Measurements from ENCODE around the gene PRKAR1B. TPM values are rescaled to one million over a fixed set of nuclear protein-coding genes. Genes with fewer than 3 reads are reported as not detected.

Gene PRKAR1B
- total RNA-seq, 1 donor from 2014 or later = 11.8 TPM

GRCh38 chr7:680411-681127, 46.5 kb downstream of the PRKAR1B start:
- Histone ChIP-seq H3F3A (ENCODE audit: low read depth) (no peaks in the 10 kb centered on the region), H3K4me3 (no peak overlapping the region), H3K9me3 (ENCODE audit: low read depth) (no peaks in the 10 kb centered on the region), H3K4me2 (no peak overlapping the region), H3K9ac (no peak overlapping the region), H3K79me2 (ENCODE audit: low read depth) (no peaks in the 10 kb centered on the region), H3K27ac (no peak overlapping the region), H3K4me1 (no peaks in the 10 kb centered on the region), H3K36me3 (no peaks in the 10 kb centered on the region), H4K20me1 (ENCODE audit: low read depth) (no peaks in the 10 kb centered on the region), H3K27me3 (no peaks in the 10 kb centered on the region), H2AFZ (replicated peaks) (no peak overlapping the region)
- Mint-ChIP-seq H3K4me1 (no peaks in the 10 kb centered on the region), H3K9me3 (peaks cover 13% of the 10 kb centered on the region), H3K27me3 (ENCODE audit: insufficient read depth, low read depth) (peaks cover 5% of the 10 kb centered on the region), H3K27ac (no peak overlapping the region), H3K4me3 (no peak overlapping the region), H3K36me3 (peaks cover 23% of the 10 kb centered on the region)
- DNase-seq (ENCODE audit: low spot score) = no peak
- no peak for TF ChIP-seq EZH2 (IDR thresholded peaks at IDR 0.05)
- TF ChIP-seq CTCF (IDR thresholded peaks at IDR 0.05) = no peak
- no peak for TF ChIP-seq EZH2phosphoT487 (IDR thresholded peaks at IDR 0.05)

- Mint-ChIP-seq H3K9me3 (peaks cover 2% of the 10 kb centered on the region), H3K36me3 (peaks cover 16% of the 10 kb centered on the region), H3K27me3 (ENCODE audit: insufficient read depth, low read depth) (peaks cover 5% of the 10 kb centered on the region), H3K4me1 (no peaks in the 10 kb centered on the region), H3K27ac (no peak overlapping the region), H3K4me3 (no peak overlapping the region)
- H3F3A ChIP-seq (ENCODE audit: low read depth) = no peaks in the 10 kb centered on the region
- no peak overlapping the region for H2AFZ ChIP-seq (replicated peaks)
- no peak overlapping the region for H3K4me2 ChIP-seq
- no peaks in the 10 kb centered on the region for H3K79me2 ChIP-seq (ENCODE audit: low read depth)
- H3K4me1 ChIP-seq = no peaks in the 10 kb centered on the region
- no peaks in the 10 kb centered on the region for H3K36me3 ChIP-seq
- TF ChIP-seq EZH2phosphoT487 (IDR thresholded peaks at IDR 0.05) = no peak
- no peaks in the 10 kb centered on the region for H3K27me3 ChIP-seq
- no peaks in the 10 kb centered on the region for H4K20me1 ChIP-seq (ENCODE audit: low read depth)
- no peak overlapping the region for H3K9ac ChIP-seq
- H3K27ac ChIP-seq = no peak overlapping the region
- no peak overlapping the region for H3K4me3 ChIP-seq
- no peaks in the 10 kb centered on the region for H3K9me3 ChIP-seq (ENCODE audit: low read depth)
- no peak for DNase-seq (ENCODE audit: low spot score)
Observed at GRCh38 chr7:676972-677385, 50.1 kb downstream of the PRKAR1B start.

GRCh38 chr7:676246-676971, 50.7 kb downstream of the PRKAR1B start:
- peak overlapping the region; percentile 60 for H3K27ac Mint-ChIP-seq
- no peak overlapping the region for H3K27ac ChIP-seq
- TF ChIP-seq CTCF (IDR thresholded peaks at IDR 0.05) (no peak), EZH2 (IDR thresholded peaks at IDR 0.05) (no peak), EZH2phosphoT487 (IDR thresholded peaks at IDR 0.05) (no peak)
- H3K9me3 ChIP-seq (ENCODE audit: low read depth) = no peaks in the 10 kb centered on the region
- no peaks in the 10 kb centered on the region for H4K20me1 ChIP-seq (ENCODE audit: low read depth)
- H3K27me3 Mint-ChIP-seq (ENCODE audit: insufficient read depth, low read depth) = peaks cover 5% of the 10 kb centered on the region
- H3F3A ChIP-seq (ENCODE audit: low read depth) = no peaks in the 10 kb centered on the region
- H3K36me3 Mint-ChIP-seq = peaks cover 16% of the 10 kb centered on the region
- H3K79me2 ChIP-seq (ENCODE audit: low read depth) = no peaks in the 10 kb centered on the region
- H3K4me1 ChIP-seq = no peaks in the 10 kb centered on the region
- no peaks in the 10 kb centered on the region for H3K36me3 ChIP-seq
- no peaks in the 10 kb centered on the region for H3K27me3 ChIP-seq
- H3K4me3 Mint-ChIP-seq = no peak overlapping the region
- no peak for DNase-seq (ENCODE audit: low spot score)
- H3K4me3 ChIP-seq = no peak overlapping the region
- no peak overlapping the region for H3K4me2 ChIP-seq
- no peak overlapping the region for H2AFZ ChIP-seq (replicated peaks)
- H3K4me1 Mint-ChIP-seq = no peaks in the 10 kb centered on the region
- peaks cover 2% of the 10 kb centered on the region for H3K9me3 Mint-ChIP-seq
- H3K9ac ChIP-seq = no peak overlapping the region
